ENCODE results near the gene CACNA1B.
"Not testable (repeated sequence)": the region's sequence is repeated elsewhere in the genome, so short reads cannot be mapped to it uniquely, and the experiment has no call there.

CACNA1B gene

GRCh38 chr9:137890768-137891587 is 13.4 kb downstream of the CACNA1B start:
- not testable (repeated sequence) for DNase-seq

- no peak for DNase-seq
Measured at GRCh38 chr9:137891588-137892423, 14.2 kb downstream of the CACNA1B start.

GRCh38 chr9:137892424-137893191 is 15.0 kb downstream of the CACNA1B start:
- DNase-seq, result no peak

GRCh38 chr9:137893670-137894069 is 16.1 kb downstream of the CACNA1B start:
- DNase-seq, result no peak

- no peak for DNase-seq
Measured at GRCh38 chr9:137899551-137900360, 22.2 kb downstream of the CACNA1B start.

GRCh38 chr9:137900584-137901310 is 23.2 kb downstream of the CACNA1B start:
- DNase-seq, result no peak

- no peak for DNase-seq
Measured at GRCh38 chr9:137902646-137903045, 25.1 kb downstream of the CACNA1B start.

- DNase-seq, result no peak
Measured at GRCh38 chr9:137905740-137906139, 28.2 kb downstream of the CACNA1B start.

- DNase-seq, result no peak
Measured at GRCh38 chr9:137907776-137908175, 30.2 kb downstream of the CACNA1B start.

- DNase-seq, result no peak
Measured at GRCh38 chr9:137912671-137913070, 35.1 kb downstream of the CACNA1B start.

- no peak for DNase-seq
Measured at GRCh38 chr9:137913132-137913531, 35.5 kb downstream of the CACNA1B start.

- DNase-seq, result no peak
Measured at GRCh38 chr9:137913771-137914767, 36.5 kb downstream of the CACNA1B start.

GRCh38 chr9:137916540-137916939 is 39.0 kb downstream of the CACNA1B start:
- DNase-seq, result no peak

GRCh38 chr9:137917116-137917515 is 39.5 kb downstream of the CACNA1B start:
- DNase-seq, result no peak

- DNase-seq, result no peak
Measured at GRCh38 chr9:137917795-137918194, 40.2 kb downstream of the CACNA1B start.

GRCh38 chr9:137918331-137919094 is 40.9 kb downstream of the CACNA1B start:
- DNase-seq, result no peak

- DNase-seq, result no peak
Measured at GRCh38 chr9:137919095-137919465, 41.5 kb downstream of the CACNA1B start.

GRCh38 chr9:137919649-137920141 is 42.1 kb downstream of the CACNA1B start:
- no peak for DNase-seq

GRCh38 chr9:137920753-137921152 is 43.2 kb downstream of the CACNA1B start:
- no peak for DNase-seq
